GM12874 (cell line): ENCODE data around the gene PDGFD.

Experiments used
- CTCF ChIP-seq: IDR thresholded peaks from 2 replicates; pipeline ENCODE4 v1.5.1; 2011; ENCODE audit warnings: low read depth, mild to moderate bottlenecking, control low read depth, low read length, moderate library complexity; ENCODE audit not compliant: insufficient read depth

PDGFD gene

GRCh38 chr11:104053743-104054478, 110.0 kb downstream of the PDGFD start:
- TF ChIP-seq CTCF, result no peak

- TF ChIP-seq CTCF, result no peak
These were observed 112.2 kb downstream of the PDGFD start for GRCh38 chr11:104051778-104052177.

- no peak for TF ChIP-seq CTCF
These were observed 114.8 kb downstream of the PDGFD start for GRCh38 chr11:104049116-104049515.

- TF ChIP-seq CTCF, result no peak
These were observed 117.6 kb downstream of the PDGFD start for GRCh38 chr11:104046331-104046730.

- no peak for TF ChIP-seq CTCF
These were observed 120.2 kb downstream of the PDGFD start for GRCh38 chr11:104043678-104044239.

- TF ChIP-seq CTCF, result no peak
These were observed 120.8 kb downstream of the PDGFD start for GRCh38 chr11:104043142-104043541.

GRCh38 chr11:104041792-104042191, 122.2 kb downstream of the PDGFD start:
- no peak for TF ChIP-seq CTCF
